ENCODE data around the gene PTPN7.
A peak's percentile ranks its signal among the peaks of the same experiment; 100 is the strongest.
"Not testable (repeated sequence)": the region's sequence is repeated elsewhere in the genome, so short reads cannot be mapped to it uniquely, and the experiment has no call there.

The PTPN7 gene

DNA sequence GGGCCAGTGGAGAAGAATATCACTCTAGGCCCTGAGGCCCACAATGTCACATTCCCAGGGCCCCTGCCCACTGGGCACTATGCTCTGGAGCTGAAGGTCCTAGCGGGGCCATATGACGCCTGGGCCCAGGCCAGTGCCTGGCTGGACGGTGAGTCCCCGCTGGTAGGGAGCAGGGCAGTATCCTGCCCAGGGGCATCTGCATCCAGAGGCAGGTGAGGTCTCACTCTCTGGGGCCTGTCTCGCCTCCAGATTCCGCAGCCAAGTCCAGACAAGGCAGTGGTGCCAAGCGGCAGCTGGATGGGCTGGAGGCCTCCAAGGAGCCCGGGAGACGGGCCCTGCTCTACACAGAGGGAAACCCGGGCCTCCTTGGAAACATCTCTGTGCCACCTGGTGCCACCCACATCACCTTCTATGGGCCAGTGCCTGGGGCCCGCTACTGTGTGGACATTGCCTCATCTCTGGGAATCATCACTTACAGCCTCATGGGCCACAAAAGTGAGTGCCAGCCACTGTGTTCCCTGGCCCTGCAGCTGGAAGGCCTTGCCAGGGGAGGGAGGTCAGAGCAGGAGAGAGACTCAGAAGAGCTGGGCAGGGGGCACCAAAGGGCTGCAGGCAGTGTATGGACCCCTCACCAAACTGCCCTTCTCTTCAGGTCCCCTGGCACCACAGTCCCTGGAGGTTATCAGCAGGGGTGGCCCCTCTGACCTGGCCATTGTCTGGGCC lies 11.1 kb upstream of the PTPN7 start:
- no peak overlapping the region for H3K4me3 ChIP-seq (ENCODE audit: low read depth, low read length)
- H3K4me1 ChIP-seq, result peaks cover 9% of the 10 kb centered on the region
- DNase-seq, result no peak
- no peaks in the 10 kb centered on the region for H3K36me3 ChIP-seq
- no peaks in the 10 kb centered on the region for H3K9me3 ChIP-seq
- TF ChIP-seq, protein P1, sequence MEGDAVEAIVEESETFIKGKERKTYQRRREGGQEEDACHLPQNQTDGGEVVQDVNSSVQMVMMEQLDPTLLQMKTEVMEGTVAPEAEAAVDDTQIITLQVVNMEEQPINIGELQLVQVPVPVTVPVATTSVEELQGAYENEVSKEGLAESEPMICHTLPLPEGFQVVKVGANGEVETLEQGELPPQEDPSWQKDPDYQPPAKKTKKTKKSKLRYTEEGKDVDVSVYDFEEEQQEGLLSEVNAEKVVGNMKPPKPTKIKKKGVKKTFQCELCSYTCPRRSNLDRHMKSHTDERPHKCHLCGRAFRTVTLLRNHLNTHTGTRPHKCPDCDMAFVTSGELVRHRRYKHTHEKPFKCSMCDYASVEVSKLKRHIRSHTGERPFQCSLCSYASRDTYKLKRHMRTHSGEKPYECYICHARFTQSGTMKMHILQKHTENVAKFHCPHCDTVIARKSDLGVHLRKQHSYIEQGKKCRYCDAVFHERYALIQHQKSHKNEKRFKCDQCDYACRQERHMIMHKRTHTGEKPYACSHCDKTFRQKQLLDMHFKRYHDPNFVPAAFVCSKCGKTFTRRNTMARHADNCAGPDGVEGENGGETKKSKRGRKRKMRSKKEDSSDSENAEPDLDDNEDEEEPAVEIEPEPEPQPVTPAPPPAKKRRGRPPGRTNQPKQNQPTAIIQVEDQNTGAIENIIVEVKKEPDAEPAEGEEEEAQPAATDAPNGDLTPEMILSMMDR (IDR thresholded peaks at IDR 0.05; ENCODE audit: low read depth, low read length), result no peak
- H3K27me3 ChIP-seq, result no peaks in the 10 kb centered on the region

DNA sequence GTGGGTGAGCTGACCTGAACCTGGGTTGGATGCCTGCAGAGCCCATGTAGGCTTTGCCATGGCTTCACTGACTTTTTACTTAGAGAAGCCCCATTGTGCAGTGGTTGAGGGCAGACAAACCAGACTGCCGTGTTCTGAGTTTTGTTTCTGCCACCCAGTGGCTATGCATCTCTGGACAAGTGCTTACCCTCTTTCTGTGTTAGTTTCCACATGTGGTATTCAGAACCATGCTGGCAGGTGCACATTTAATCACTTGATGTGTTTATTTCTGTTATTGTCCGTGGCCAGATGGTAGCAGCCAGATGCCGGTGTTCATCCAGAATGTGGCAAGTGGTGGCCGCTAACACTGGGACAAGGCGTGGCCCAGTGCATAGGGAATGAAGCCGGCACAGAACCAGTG lies 10.3 kb upstream of the PTPN7 start:
- DNase-seq, result no peak
- Histone ChIP-seq H3K4me1 (peaks cover 9% of the 10 kb centered on the region), H3K27me3 (no peaks in the 10 kb centered on the region), H3K4me3 (ENCODE audit: low read depth, low read length) (no peak overlapping the region), H3K36me3 (no peaks in the 10 kb centered on the region), H3K9me3 (no peaks in the 10 kb centered on the region)
- TF ChIP-seq, protein P1 (IDR thresholded peaks at IDR 0.05; ENCODE audit: low read depth, low read length), result no peak

DNA sequence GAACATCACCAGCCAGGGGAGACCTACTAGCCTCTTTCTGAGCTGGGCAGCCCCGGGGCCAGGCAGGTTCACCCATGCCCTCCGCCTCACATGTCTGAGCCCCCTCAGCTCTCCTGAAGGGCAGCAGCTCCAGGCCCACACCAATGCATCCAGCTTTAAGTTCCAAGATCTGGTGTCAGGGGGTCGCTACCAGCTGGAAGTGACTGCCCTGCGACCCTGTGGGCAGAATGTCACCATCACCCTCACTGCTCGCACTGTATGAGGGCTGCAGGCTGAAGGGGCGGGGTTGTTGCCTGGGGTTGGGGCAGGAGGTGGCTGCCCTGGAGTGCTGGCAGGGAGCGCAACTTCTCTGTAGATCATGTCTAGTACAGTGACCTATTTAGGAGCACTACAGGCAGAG lies 8.5 kb upstream of the PTPN7 start:
- TF ChIP-seq, protein P1 (IDR thresholded peaks at IDR 0.05; ENCODE audit: low read depth, low read length), result no peak
- peak overlapping the region; percentile 58 for H3K4me3 ChIP-seq (ENCODE audit: low read depth, low read length)
- H3K4me1 ChIP-seq, result peaks cover 9% of the 10 kb centered on the region

DNA sequence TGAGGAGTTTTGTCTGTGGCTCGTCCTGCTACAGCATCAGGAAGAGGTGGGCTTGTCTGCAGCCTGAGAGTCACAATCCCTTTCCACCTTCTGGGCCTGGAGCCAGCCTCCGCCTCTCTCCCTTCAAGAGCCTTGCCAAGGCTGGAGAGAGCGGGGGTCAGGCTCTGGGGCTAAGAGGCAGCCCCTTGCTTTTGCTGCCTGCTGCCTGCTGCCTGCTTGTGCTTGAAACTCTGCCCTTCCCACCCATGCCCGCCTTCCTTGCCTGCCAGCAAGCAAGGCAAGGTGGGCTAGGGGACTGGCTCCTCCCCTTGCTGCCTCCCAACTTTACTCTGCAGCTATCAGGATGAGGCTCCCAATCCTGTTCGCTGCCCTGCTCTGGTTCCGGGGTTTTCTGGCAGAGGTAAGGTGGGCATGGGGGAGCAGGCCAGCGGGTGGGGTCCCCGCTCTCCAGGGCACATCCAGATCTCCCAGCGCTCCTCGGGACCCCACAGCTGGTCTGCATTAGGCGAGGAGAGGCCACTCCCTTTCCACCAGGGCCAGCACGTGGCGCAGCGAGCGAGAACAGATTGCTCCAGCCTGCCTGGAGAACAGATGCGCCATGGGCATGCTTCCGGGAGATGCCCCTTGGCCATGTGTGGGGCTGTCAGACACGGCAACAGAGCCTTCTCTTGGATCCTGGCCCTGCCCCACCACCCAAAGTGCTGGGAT lies 7.5 kb upstream of the PTPN7 start:
- peak; percentile 93 for DNase-seq
- Histone ChIP-seq H3K27me3 (no peaks in the 10 kb centered on the region), H3K9me3 (no peaks in the 10 kb centered on the region), H3K36me3 (no peaks in the 10 kb centered on the region), H3K4me1 (peaks cover 9% of the 10 kb centered on the region), H3K4me3 (ENCODE audit: low read depth, low read length) (peak overlapping the region; percentile 58)
- TF ChIP-seq, protein P1 (IDR thresholded peaks at IDR 0.05; ENCODE audit: low read depth, low read length), result no peak

More for the DNA sequence above, 8.5 kb upstream of the PTPN7 start:
- Histone ChIP-seq H3K9me3 (no peaks in the 10 kb centered on the region), H3K27me3 (no peaks in the 10 kb centered on the region), H3K36me3 (no peaks in the 10 kb centered on the region)
- DNase-seq, result no peak

DNA sequence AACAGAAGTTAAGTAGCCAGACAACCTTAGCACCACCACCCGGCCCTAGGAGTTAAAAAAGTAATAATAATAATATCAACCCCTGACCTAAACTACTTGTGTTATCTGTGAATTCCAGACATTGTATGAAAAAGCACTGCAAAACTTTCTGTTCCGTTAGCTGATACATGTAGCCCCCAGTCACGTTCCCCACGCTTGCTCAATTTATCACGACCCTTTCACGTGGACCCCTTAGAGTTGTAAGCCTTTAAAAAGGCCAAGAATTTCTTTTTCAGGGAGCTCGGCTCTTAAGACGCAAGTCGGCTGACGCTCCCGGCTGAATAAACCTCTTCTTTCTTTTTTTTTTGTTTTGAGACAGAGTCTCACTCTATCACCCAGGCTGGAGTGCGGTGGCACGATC lies 6.7 kb upstream of the PTPN7 start:
- H3K27me3 ChIP-seq; H3K4me3 ChIP-seq (ENCODE audit: low read depth, low read length); DNase-seq; H3K36me3 ChIP-seq; H3K9me3 ChIP-seq; H3K4me1 ChIP-seq: not testable (repeated sequence)

DNA sequence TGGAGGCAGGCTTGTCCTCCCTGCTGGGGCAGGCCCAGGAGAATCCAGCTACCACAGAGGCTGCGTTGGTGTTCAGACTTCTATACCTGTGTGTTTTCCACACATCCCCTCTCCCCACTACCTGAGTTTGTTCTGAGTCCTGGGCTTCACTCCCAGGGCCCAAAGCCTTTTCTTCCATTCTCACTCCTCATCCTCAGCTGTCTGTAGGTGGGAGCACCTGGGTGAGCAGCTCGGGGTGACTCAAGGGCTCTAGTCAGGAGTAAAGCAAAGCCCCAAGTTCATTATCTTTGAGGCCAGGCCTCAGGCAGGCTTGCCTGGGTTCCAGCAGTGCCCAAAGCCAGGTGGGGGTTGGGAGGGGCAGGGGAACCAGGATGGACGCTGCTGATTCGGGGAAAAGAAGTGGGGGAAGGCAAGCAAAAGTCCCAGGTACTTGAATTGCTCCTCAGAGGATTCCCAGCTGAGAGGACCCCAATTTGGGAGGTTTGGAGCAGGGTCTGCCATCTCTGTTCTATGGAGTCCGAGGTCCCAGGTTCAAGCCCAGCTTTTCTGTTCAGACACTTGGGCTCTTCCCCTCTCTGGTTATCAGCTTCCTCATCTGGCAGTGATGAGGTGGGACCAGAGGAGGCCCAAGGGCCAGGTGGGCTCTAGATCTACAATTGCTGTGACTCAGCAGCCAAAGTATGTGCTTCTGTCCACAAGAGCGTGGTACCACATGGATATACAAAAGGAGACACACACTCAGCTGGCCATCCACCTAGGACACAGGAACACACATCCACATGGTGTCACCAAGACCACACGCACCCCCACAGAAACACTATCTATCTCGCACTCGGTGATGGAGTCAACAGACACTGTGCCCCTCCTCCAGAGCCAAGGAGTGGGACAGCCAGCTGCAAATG lies 5.8 kb upstream of the PTPN7 start:
- no peaks in the 10 kb centered on the region for H3K9me3 ChIP-seq
- no peak for DNase-seq
- H3K4me3 ChIP-seq (ENCODE audit: low read depth, low read length), result no peak overlapping the region
- no peaks in the 10 kb centered on the region for H3K27me3 ChIP-seq
- TF ChIP-seq, protein P1 (IDR thresholded peaks at IDR 0.05; ENCODE audit: low read depth, low read length), result no peak
- H3K36me3 ChIP-seq, result no peaks in the 10 kb centered on the region
- peaks cover 9% of the 10 kb centered on the region for H3K4me1 ChIP-seq

All from BE2C (cell line).